H1 (cell line): Measurements from ENCODE around the gene CNIH3. TPM values are rescaled to one million over a fixed set of nuclear protein-coding genes. Genes with fewer than 3 reads are reported as not detected.

Experiments
- CTCF ChIA-PET: fragments of 300-600 bp; sonication (Branson Sonifier 250); formaldehyde crosslinking; loops from one replicate; lab custom pipeline; 2021; ENCODE audit not compliant: partially characterized antibody; lab: Charles Lee
- POLR2A ChIA-PET: fragments of 300-600 bp; sonication (Branson Sonifier 250); formaldehyde crosslinking; loops from one replicate; lab custom pipeline; 2021; ENCODE audit warnings: inconsistent platforms; ENCODE audit not compliant: partially characterized antibody; lab: Charles Lee
- DNase-seq, 2 experiments: peaks; one replicate each; pipeline versions ENCODE4 v3.0.0 to v3.0.0-alpha.2; 2010 to 2022; ENCODE audit warnings: low spot score in 2 of 2, low read depth in 1 of 2, mixed read lengths in 1 of 2
- FAIRE-seq: peaks from 2 replicates; lab custom pipeline; 2011; peaks lifted over from hg19 to GRCh38; lab: Jason Lieb, UNC
- H2AFZ ChIP-seq: 2 replicates; pipeline ENCODE4 v1.8.1; 2012; ENCODE audit warnings: low read length, inconsistent platforms
- H2AK5ac ChIP-seq: 2 replicates; pipeline ENCODE4 v1.6.1; 2013; ENCODE audit warnings: low read depth, low read length
- H2BK120ac ChIP-seq: replicated peaks from 2 replicates; pipeline ENCODE3; 2013; ENCODE audit warnings: low read depth, low read length, inconsistent platforms
- H2BK12ac ChIP-seq: 2 replicates; pipeline ENCODE4 v1.6.1; 2013; ENCODE audit warnings: low read depth, low read length
- H2BK15ac ChIP-seq: 2 replicates; pipeline ENCODE4 v1.6.1; 2013; ENCODE audit warnings: low read length
- H2BK20ac ChIP-seq: 2 replicates; pipeline ENCODE4 v1.6.1; 2013; ENCODE audit warnings: low read length
- H2BK5ac ChIP-seq: 2 replicates; pipeline ENCODE4 v1.6.1; 2013; ENCODE audit warnings: low read depth, low read length
- H3K14ac ChIP-seq: 2 replicates; pipeline ENCODE4 v1.6.1; 2013; ENCODE audit warnings: inconsistent platforms; ENCODE audit not compliant: insufficient read length
- H3K18ac ChIP-seq: 2 replicates; pipeline ENCODE4 v1.6.1; 2013; ENCODE audit warnings: low read length; ENCODE audit errors: extremely low read depth
- H3K23ac ChIP-seq: 2 replicates; pipeline ENCODE4 v1.6.1; 2013; ENCODE audit warnings: inconsistent platforms; ENCODE audit not compliant: insufficient read length
- H3K23me2 ChIP-seq: 2 replicates; pipeline ENCODE4 v1.6.1; 2013; ENCODE audit warnings: low read depth, low read length
- H3K27ac ChIP-seq: 2 replicates; pipeline ENCODE4 v1.6.1; 2011; ENCODE audit warnings: low read depth, low read length, inconsistent platforms
- H3K27me3 ChIP-seq, 4 experiments: replicated peaks in 1 of 4; 1 replicate in 1 of 4; 2 replicates in 3 of 4; pipeline versions ENCODE4 v1.6.1 to v1.8.1; 2011 to 2013; ENCODE audit warnings: low read length in 3 of 4, mild to moderate bottlenecking in 3 of 4, inconsistent platforms in 2 of 4, mixed read lengths in 2 of 4, moderate library complexity in 1 of 4; ENCODE audit not compliant: control insufficient read depth in 3 of 4, insufficient read depth in 3 of 4; ENCODE audit errors: extremely low read depth in 1 of 4
- H3K36me3 ChIP-seq, 4 experiments: 2 replicates each; pipeline versions ENCODE4 v1.6.1 to v1.8.1; 2011 to 2013; ENCODE audit warnings: mild to moderate bottlenecking in 4 of 4, low read length in 3 of 4, moderate library complexity in 2 of 4, control low read depth in 1 of 4, inconsistent platforms in 1 of 4; ENCODE audit not compliant: insufficient read depth in 4 of 4, control insufficient read depth in 2 of 4
- H3K4ac ChIP-seq: replicated peaks from 2 replicates; pipeline ENCODE3; 2013; ENCODE audit warnings: low read length, low read depth, mixed read lengths, inconsistent platforms; ENCODE audit not compliant: insufficient read length
- H3K4me1 ChIP-seq, 4 experiments: replicated peaks in 1 of 4; 1 replicate in 1 of 4; 2 replicates in 3 of 4; pipeline versions ENCODE4 v1.6.1 to v1.8.1; 2011 to 2013; ENCODE audit warnings: low read length in 3 of 4, inconsistent platforms in 2 of 4, mixed read lengths in 1 of 4; ENCODE audit not compliant: insufficient read depth in 4 of 4, control insufficient read depth in 3 of 4
- H3K4me2 ChIP-seq, 2 experiments: 2 replicates each; pipeline versions ENCODE4 v1.6.1 to v1.8.1; 2011 to 2013; ENCODE audit warnings: low read depth in 2 of 2, low read length in 2 of 2, control low read depth in 1 of 2, inconsistent platforms in 1 of 2, mild to moderate bottlenecking in 1 of 2; ENCODE audit not compliant: insufficient read depth in 1 of 2
- H3K4me3 ChIP-seq, 4 experiments: fragments of 200-600, 300-600 bp in 1 of 4; sonication (generic), shearing (Covaris generic), sonication (Bioruptor Twin) in 1 of 4; 2 replicates each; pipeline versions ENCODE4 v1.5.1 to v1.8.1; 2011 to 2016; ENCODE audit warnings: low read length in 4 of 4, low read depth in 3 of 4, control low read depth in 2 of 4, inconsistent platforms in 2 of 4, mild to moderate bottlenecking in 2 of 4, mixed read lengths in 1 of 4, moderate library complexity in 1 of 4; ENCODE audit not compliant: insufficient read depth in 2 of 4; ENCODE audit errors: extremely low read depth in 1 of 4
- H3K56ac ChIP-seq: replicated peaks from 2 replicates; pipeline ENCODE3; 2013; ENCODE audit warnings: low read depth, mild to moderate bottlenecking, mixed read lengths, low read length, inconsistent platforms; ENCODE audit not compliant: insufficient read length
- H3K79me1 ChIP-seq: 2 replicates; pipeline ENCODE4 v1.6.1; 2013; ENCODE audit warnings: low read depth, low read length, control low read depth
- H3K79me2 ChIP-seq, 2 experiments: 2 replicates each; pipeline versions ENCODE4 v1.6.1 to v1.8.1; 2012 to 2013; ENCODE audit warnings: low read length in 2 of 2, mild to moderate bottlenecking in 2 of 2, inconsistent platforms in 1 of 2; ENCODE audit not compliant: insufficient read depth in 2 of 2, control insufficient read depth in 1 of 2
- H3K9ac ChIP-seq, 4 experiments: replicated peaks in 1 of 4; 1 replicate in 1 of 4; 2 replicates in 3 of 4; pipeline versions ENCODE4 v1.6.1 to v1.8.1; 2011 to 2013; ENCODE audit warnings: low read depth in 3 of 4, low read length in 3 of 4, control low read depth in 2 of 4, mild to moderate bottlenecking in 2 of 4, moderate library complexity in 2 of 4, inconsistent platforms in 1 of 4; ENCODE audit errors: extremely low read depth in 1 of 4
- H3K9me3 ChIP-seq, 2 experiments: 2 replicates each; pipeline versions ENCODE4 v1.6.1 to v1.8.1; 2012 to 2013; ENCODE audit warnings: mild to moderate bottlenecking in 2 of 2, moderate library complexity in 2 of 2, control low read depth in 1 of 2, inconsistent platforms in 1 of 2, low read depth in 1 of 2, low read length in 1 of 2, mixed read lengths in 1 of 2; ENCODE audit not compliant: insufficient read depth in 2 of 2
- H4K20me1 ChIP-seq, 2 experiments: replicated peaks in 1 of 2; 2 replicates each; pipeline versions ENCODE3 to v1.8.1; 2011 to 2013; ENCODE audit warnings: inconsistent platforms in 2 of 2, low read length in 2 of 2, mild to moderate bottlenecking in 1 of 2; ENCODE audit not compliant: insufficient read depth in 2 of 2, control insufficient read depth in 1 of 2
- H4K5ac ChIP-seq: 2 replicates; pipeline ENCODE4 v1.6.1; 2013; ENCODE audit warnings: low read length, low read depth, mixed read lengths, inconsistent platforms; ENCODE audit not compliant: insufficient read length
- H4K8ac ChIP-seq: 2 replicates; pipeline ENCODE4 v1.8.0; 2013; ENCODE audit warnings: mild to moderate bottlenecking, moderate library complexity, low read length, inconsistent platforms; ENCODE audit not compliant: insufficient read depth; ENCODE audit errors: extremely low read depth
- H4K91ac ChIP-seq: replicated peaks from 2 replicates; pipeline ENCODE3; 2013; ENCODE audit warnings: low read length, mixed read lengths, inconsistent platforms; ENCODE audit not compliant: insufficient read length
- ASH2L ChIP-seq: fragments of 200-600, 300-600 bp; sonication (generic); IDR thresholded peaks from one replicate; pipeline ENCODE4 v1.7.1; 2017; ENCODE audit warnings: low read length
- BCL11A ChIP-seq, 2 experiments: IDR thresholded peaks; one replicate each; pipeline ENCODE4 v1.6.1; 2011; ENCODE audit warnings: low read depth in 2 of 2, low read length in 2 of 2, mild to moderate bottlenecking in 2 of 2
- CHD2 ChIP-seq: IDR thresholded peaks from 2 replicates; pipeline ENCODE4 v1.6.1; 2012; ENCODE audit warnings: low read length, improper control_type of control experiment
- E2F6 ChIP-seq: IDR thresholded peaks from 2 replicates; pipeline ENCODE4 v1.6.1; 2012; ENCODE audit warnings: inconsistent platforms
- EGR1 ChIP-seq: IDR thresholded peaks from 2 replicates; pipeline ENCODE4 v1.6.1; 2011; ENCODE audit warnings: low read depth, low read length, borderline replicate concordance
- KDM5A ChIP-seq: fragments of 200-600 bp; IDR thresholded peaks from 2 replicates; pipeline ENCODE4 v1.7.1; 2012; ENCODE audit warnings: mild to moderate bottlenecking, low read length, inconsistent platforms, mixed read lengths
- MAFK ChIP-seq: IDR thresholded peaks from 2 replicates; pipeline ENCODE4 v1.6.1; 2012; ENCODE audit warnings: low read depth, mild to moderate bottlenecking, improper control_type of control experiment, low read length
- RAD21 ChIP-seq, 2 experiments: IDR thresholded peaks in 1 of 2; conservative IDR thresholded peaks in 1 of 2; 2 replicates each; pipeline ENCODE4 v1.6.1; 2011; ENCODE audit warnings: low read depth in 2 of 2, low read length in 2 of 2, improper control_type of control experiment in 1 of 2, inconsistent platforms in 1 of 2, mild to moderate bottlenecking in 1 of 2, moderate library complexity in 1 of 2
- RFX5 ChIP-seq: IDR thresholded peaks from 2 replicates; pipeline ENCODE4 v1.6.1; 2011; ENCODE audit warnings: low read depth, low read length, improper control_type of control experiment, borderline replicate concordance
- SAP30 ChIP-seq: fragments of 300-600 bp; sonication (generic); IDR thresholded peaks from 2 replicates; pipeline ENCODE4 v1.7.1; 2012; ENCODE audit warnings: low read length, moderate library complexity, mild to moderate bottlenecking, inconsistent platforms; ENCODE audit not compliant: insufficient read depth, insufficient replicate concordance
- TBP ChIP-seq: IDR thresholded peaks from 2 replicates; pipeline ENCODE4 v1.6.1; 2011; ENCODE audit warnings: low read depth, low read length, improper control_type of control experiment
- TEAD4 ChIP-seq: IDR thresholded peaks from 2 replicates; pipeline ENCODE4 v1.6.1; 2012; ENCODE audit warnings: low read depth, low read length, inconsistent platforms, mixed read lengths
- WGBS, 2 experiments: shearing (Covaris generic) in 1 of 2; methylation state at CpG; one replicate each; pipeline versions ENCODE4 v1.1.6 to v1.1.7; 2013 to 2015; ENCODE audit warnings: low lambda C conversion rate in 2 of 2, mixed read lengths in 2 of 2, inconsistent platforms in 1 of 2, low coverage in 1 of 2, missing lambda C conversion rate in 1 of 2; ENCODE audit not compliant: insufficient replicate concordance in 2 of 2, insufficient coverage in 1 of 2, insufficient read length in 1 of 2; ENCODE audit errors: extremely low coverage in 1 of 2, missing lambda C conversion rate in 1 of 2; 5-methylcytosine and 5-hydroxymethylcytosine counted together
- polyA plus RNA-seq, 7 experiments: library from polyadenylated mRNA; depleted of rRNA in 3 of 7; stranded (reverse) in 5 of 7; unstranded in 2 of 7; fragments of >200 nt in 5 of 7; fragments of 200-250 nt in 2 of 7; gene quantifications; 1 replicate in 5 of 7; 2 replicates in 1 of 7; 4 replicates in 1 of 7; pipeline versions ENCODE4 v1.2.1 to v1.2.3, GENCODE V29; 2011 to 2013; ENCODE audit warnings: missing spikeins in 2 of 7, mixed read lengths in 2 of 7
- total RNA-seq: library from RNA; stranded (reverse); fragmentation: NEBNext Ultra II Directional; extraction: Animal tissue kit (Norgen Biotek cat#: 25700); gene quantifications from 2 replicates; pipeline ENCODE4 v1.2.1, GENCODE V29; 2021

Gene CNIH3
- total and polyA plus RNA-seq, 2 of the 8 experiments (the other 6 are each of a cell fraction or from before 2014, with no cell fraction given) = 3.7 to 5.6 TPM

GRCh38 chr1:224784265-224785039 is 168.3 kb downstream of the CNIH3 start:
- 94% methylated on average over 4 of the region's 4 CpGs; no CpG with 5 or more reads in 1 of the 2 experiments for WGBS, 2 experiments
- Histone ChIP-seq H3K14ac (no peak overlapping the region), H3K23me2 (no peaks in the 10 kb centered on the region), H2AFZ (no peak overlapping the region), H2BK15ac (no peak overlapping the region), H3K79me1 (no peaks in the 10 kb centered on the region), H3K36me3 (no peaks in the 10 kb centered on the region), H3K9me3 (no peaks in the 10 kb centered on the region), H3K9ac (no peak overlapping the region), H2BK20ac (no peak overlapping the region), H2BK120ac (no peak overlapping the region), H3K4ac (no peak overlapping the region), H3K56ac (no peak overlapping the region), H4K91ac (no peak overlapping the region), H2BK5ac (no peak overlapping the region), H3K4me3 (no peak overlapping the region), H2AK5ac (no peak overlapping the region), H3K18ac (no peak overlapping the region), H3K4me2 (no peak overlapping the region), H4K8ac (no peak overlapping the region), H3K79me2 (no peaks in the 10 kb centered on the region), H3K27me3 (peaks cover 1 to 4% (median 3%) of the 10 kb centered on the region in 4 experiments; a peak in 3 of 7 replicates), H3K23ac (no peak overlapping the region), H4K20me1 (no peaks in the 10 kb centered on the region), H4K5ac (no peak overlapping the region), H3K4me1 (peaks cover 0 to 13% (median 5%) of the 10 kb centered on the region in 4 experiments; a peak in 5 of 7 replicates), H3K27ac (no peak overlapping the region), H2BK12ac (no peak overlapping the region)
- DNase-seq = no peak
- FAIRE-seq = no peak
- ChIA-PET CTCF (interaction anchor here (0.6 to 1.7 kb wide), 2 partner anchors 67 to 118 kb away, joined by 4 to 8 read pairs; no protein-coding TSS in a partner anchor), POLR2A (no interaction called here)
- TF ChIP-seq KDM5A (no peak), ASH2L (no peak), EGR1 (no peak), MAFK (no peak), TEAD4 (no peak), E2F6 (no peak), TBP (no peak), SAP30 (no peak), RFX5 (no peak), BCL11A (IDR thresholded peaks at IDR 0.05; ENCODE audit: low read depth in 2 of 2, low read length in 2 of 2) (no peak), RAD21 (IDR thresholded peaks at IDR 0.05 in 1 of 2, conservative IDR thresholded peaks at IDR 0.05 in 1 of 2; ENCODE audit: low read depth in 2 of 2, low read length in 2 of 2) (no peak), CHD2 (no peak)
